Panc1 (cell line): Measurements from ENCODE around the gene CNTROB.

Source experiments
- CTCF ChIP-seq: fragments of 450-650 bp; IDR thresholded peaks from 2 replicates; pipeline ENCODE4 v1.5.1; 2017; ENCODE audit warnings: mild to moderate bottlenecking
- POLR2AphosphoS5 ChIP-seq: IDR thresholded peaks from 2 replicates; pipeline ENCODE4 v1.6.1; 2012; ENCODE audit warnings: mild to moderate bottlenecking, low read depth, low read length, moderate library complexity
- REST ChIP-seq, 2 experiments: IDR thresholded peaks; 2 replicates each; pipeline ENCODE4 v1.6.1; 2011 to 2012; ENCODE audit warnings: low read depth in 2 of 2, control low read depth in 1 of 2, low read length in 1 of 2, mild to moderate bottlenecking in 1 of 2, moderate library complexity in 1 of 2; ENCODE audit not compliant: insufficient read depth in 1 of 2
- SIN3A ChIP-seq: IDR thresholded peaks from 2 replicates; pipeline ENCODE4 v1.6.1; 2012; ENCODE audit warnings: low read depth, mild to moderate bottlenecking, low read length, moderate library complexity, borderline replicate concordance; ENCODE audit not compliant: insufficient read depth
- TCF7L2 ChIP-seq: IDR thresholded peaks from 2 replicates; pipeline ENCODE4 v1.6.1; 2011; ENCODE audit warnings: mild to moderate bottlenecking, low read depth, low read length, inconsistent platforms

GRCh38 chr17:7883781-7884386 is 48.1 kb upstream of the CNTROB start:
- TF ChIP-seq REST (IDR thresholded peaks at IDR 0.05; ENCODE audit: insufficient read depth in 1 of 2, low read depth in 2 of 2, low read length in 1 of 2) (no peak), CTCF (no peak), POLR2AphosphoS5 (no peak), TCF7L2 (no peak), SIN3A (no peak)
